GM12801 (cell line): Measurements from ENCODE around the gene PACSIN2.

Experiments
- TF ChIP-seq, protein P1 (sequence below): IDR thresholded peaks from one replicate; pipeline ENCODE4 v1.5.1; 2011; ENCODE audit warnings: control low read depth; ENCODE audit not compliant: insufficient read length; ENCODE audit errors: extremely low read depth

PACSIN2 gene

DNA sequence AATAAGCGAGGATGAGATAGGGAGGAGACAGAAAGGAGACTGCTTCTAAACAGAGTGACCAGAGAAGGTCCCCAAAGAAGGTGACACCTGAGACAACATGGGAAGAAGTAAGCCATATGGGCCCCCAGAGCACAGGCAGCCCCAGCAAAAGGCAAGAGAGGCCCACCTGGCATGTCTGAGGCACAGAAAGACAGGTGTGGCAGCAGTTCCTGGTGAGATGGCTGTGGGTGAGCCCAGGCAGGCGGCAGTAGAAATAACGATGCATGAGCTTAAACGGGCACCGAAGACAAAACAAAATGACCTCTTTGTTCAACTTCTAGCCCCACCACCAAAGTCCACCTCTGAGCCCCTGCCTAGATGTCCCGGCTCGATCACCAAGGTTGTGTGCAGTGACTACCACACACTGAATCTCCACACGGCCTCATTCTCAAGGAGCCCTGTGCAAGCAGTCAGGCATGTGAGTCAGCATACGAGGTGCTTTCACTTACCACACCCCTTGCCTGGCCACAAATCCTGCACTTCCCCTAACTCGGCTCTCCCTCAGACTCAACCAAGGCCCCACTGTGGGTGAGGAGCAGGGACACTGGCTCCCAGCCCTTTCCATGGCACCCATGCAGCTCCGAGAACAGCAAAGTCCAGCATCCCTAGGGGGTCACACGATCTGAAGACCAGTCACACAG is 77.6 kb downstream of the PACSIN2 start:
- TF ChIP-seq, protein P1, sequence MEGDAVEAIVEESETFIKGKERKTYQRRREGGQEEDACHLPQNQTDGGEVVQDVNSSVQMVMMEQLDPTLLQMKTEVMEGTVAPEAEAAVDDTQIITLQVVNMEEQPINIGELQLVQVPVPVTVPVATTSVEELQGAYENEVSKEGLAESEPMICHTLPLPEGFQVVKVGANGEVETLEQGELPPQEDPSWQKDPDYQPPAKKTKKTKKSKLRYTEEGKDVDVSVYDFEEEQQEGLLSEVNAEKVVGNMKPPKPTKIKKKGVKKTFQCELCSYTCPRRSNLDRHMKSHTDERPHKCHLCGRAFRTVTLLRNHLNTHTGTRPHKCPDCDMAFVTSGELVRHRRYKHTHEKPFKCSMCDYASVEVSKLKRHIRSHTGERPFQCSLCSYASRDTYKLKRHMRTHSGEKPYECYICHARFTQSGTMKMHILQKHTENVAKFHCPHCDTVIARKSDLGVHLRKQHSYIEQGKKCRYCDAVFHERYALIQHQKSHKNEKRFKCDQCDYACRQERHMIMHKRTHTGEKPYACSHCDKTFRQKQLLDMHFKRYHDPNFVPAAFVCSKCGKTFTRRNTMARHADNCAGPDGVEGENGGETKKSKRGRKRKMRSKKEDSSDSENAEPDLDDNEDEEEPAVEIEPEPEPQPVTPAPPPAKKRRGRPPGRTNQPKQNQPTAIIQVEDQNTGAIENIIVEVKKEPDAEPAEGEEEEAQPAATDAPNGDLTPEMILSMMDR = no peak

DNA sequence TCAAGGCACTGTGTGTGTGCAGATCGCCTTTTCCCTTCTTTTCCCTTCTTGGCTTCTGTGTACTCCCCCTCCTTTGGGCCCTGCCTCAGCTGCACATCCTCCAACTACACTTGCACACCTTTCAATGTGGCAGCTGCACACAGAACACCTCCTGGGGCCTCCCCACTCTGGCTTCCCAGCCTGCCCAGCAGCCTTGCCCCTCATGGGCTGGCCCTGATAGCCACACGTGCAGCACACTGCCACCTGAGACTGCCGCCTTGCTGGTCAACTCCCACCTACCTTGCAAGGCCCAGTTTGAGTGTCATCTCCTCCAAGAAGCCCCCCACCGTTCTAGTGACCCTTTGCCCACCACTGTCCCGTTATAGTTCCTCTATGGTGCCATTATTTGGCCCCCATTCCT is 80.6 kb downstream of the PACSIN2 start:
- TF ChIP-seq, protein P1 = no peak

DNA sequence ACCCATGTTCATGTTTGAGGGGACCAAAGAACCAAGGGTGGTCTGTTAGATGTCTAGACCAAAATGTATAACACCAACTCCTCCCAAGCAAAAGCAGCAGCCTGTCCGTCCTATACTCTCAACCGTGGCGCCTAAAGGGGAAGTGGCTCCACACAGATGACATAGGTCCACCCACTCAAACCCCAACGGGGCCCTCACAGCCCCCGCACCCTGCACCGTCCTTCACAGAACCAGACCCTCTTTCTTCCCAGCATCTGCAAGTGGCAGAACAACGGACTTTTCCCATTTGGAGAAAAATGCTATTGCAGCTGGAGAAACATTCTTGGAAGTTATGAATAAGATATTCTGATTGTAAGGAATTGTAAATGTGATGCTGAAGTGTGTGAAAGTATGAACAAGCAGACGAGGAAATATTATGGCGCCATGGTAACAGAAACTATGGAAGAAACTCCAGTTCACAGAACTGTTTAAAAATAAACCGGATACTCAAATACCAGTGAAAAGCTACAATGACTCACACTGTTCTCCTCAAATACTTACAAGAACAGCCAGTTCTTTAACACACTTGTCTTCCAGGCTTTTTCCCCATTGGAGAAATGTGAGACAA is 81.4 kb downstream of the PACSIN2 start:
- TF ChIP-seq, protein P1 = no peak

DNA sequence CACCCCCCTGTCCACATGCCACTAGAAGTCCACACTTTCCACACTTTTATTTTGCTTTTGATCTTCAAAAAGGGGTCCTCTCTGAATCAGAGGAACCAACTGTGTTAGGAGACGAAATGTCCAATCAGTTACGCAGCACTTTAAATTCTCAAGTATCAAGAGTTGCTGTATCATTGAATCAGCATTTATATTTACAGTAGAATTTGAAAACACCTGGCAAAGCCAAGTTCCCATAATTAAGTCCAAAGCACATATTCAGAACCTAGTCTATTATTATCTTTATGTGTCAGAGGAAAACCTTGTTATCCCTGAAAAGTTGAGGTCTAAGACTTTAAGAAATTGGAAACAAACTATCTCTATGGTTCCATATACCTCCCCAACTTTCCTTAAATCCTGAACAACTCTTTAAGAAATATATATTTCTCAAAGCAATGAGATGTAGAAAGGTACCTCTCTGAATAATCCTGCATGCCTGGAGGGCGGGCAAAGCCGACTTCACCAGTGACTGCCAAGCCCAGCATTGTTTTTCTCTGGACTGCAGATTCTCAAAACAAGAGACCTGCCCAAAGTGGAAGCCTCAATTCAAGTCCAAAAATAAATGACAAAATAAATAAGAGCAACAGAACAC is 82.0 kb downstream of the PACSIN2 start:
- TF ChIP-seq, protein P1 = no peak

DNA sequence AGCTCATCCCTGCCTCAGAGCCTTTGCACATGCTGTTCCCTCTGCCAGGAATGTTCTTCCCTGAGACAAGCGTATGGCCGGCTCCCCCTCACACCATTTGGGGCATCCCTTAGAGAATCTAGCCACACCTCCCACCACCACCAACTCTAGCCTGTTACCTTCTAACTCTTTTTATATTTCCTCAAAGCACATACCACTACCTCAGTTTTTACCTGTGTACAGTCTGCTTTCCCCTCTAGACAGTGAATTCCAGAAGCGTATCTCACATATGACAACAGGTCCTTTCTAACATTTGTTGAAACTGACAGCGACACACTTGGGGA is 82.8 kb downstream of the PACSIN2 start:
- TF ChIP-seq, protein P1 = no peak

DNA sequence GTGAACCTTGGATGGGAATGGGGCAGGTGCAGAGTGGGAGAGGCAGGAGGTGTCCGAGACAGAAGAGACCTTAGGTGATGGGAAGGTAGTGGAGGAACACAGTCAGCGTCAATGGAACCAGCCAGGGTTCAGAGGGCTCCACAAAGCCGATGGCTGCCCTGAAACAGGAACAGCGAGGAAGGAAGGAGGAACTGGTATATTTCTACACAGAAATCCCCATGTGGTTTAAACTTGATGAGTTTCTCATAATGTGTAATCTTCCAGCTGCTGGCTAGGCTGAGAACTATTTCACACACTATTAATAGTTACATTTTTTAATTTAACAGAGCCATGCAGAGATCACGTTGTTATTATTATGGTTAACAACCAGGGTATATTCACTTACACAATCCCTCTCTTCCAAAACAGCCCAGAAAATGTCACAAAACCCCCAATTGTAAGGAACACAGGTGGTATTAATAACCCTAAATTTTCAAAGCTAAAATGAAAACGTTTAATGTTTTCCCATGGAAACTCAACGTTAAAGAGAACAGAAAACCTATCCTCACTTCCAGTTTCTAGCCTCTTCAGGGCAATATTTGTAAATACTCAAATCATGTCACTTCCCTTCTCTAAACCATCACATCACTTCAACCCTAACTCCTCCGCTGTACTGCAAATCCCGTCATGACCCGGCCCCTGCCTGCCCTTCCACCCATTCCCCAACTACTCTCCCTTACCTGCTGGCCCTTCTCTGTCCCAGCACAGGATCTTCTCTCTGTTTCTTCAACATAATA is 83.3 kb downstream of the PACSIN2 start:
- TF ChIP-seq, protein P1 = no peak

DNA sequence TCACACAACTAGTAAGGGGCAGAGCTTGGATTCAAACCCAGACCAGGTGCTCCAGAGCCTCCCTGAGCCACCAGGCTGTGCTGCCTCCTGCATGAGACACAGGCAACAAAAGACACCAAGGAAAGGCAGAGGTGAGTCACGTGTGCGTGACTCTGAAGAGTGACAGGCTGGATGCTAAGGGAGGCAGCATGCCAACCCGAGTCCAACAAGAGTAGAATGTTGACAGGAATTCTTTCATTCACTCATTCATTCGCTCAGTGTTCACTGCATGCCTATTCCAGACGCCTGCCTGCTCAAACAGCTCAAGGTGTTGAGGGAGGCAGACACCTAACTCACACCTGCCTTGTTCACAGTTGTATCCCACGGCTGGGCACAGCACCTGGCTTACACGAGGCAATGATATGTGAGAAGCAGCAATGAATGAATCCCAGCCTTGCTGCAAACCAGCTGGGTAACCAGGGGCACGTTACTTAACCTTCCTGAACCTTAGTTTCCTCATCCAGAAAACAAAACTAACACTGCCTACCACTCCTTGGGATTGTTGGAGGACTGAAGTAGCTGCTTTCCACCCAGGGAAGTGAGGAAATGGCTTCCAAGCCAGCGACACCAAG is 84.0 kb downstream of the PACSIN2 start:
- TF ChIP-seq, protein P1 = no peak
